PFSK-1 (cell line): ENCODE results near the gene RNASE7.

Source experiments
- POLR2AphosphoS5 ChIP-seq: IDR thresholded peaks from 2 replicates; pipeline ENCODE4 v1.6.1; 2012; ENCODE audit warnings: low read depth, mild to moderate bottlenecking, control low read depth, low read length, moderate library complexity
- SIN3A ChIP-seq: IDR thresholded peaks from 2 replicates; pipeline ENCODE4 v1.6.1; 2012; ENCODE audit warnings: mild to moderate bottlenecking, low read length, moderate library complexity, borderline replicate concordance; ENCODE audit not compliant: insufficient read depth
- TAF1 ChIP-seq: IDR thresholded peaks from 2 replicates; pipeline ENCODE4 v1.6.1; 2012; ENCODE audit warnings: low read length, control low read depth, borderline replicate concordance; ENCODE audit not compliant: insufficient read depth

- no peak for TF ChIP-seq TAF1
- no peak for TF ChIP-seq SIN3A
- TF ChIP-seq POLR2AphosphoS5 = no peak
These were observed 19.5 kb upstream of the RNASE7 start for GRCh38 chr14:21022686-21023085.
